Stimulated activated CD4-positive, alpha-beta T cell treated with anti-CD3 and anti-CD28 coated beads, Interleukin-4, amount 100 ng/mL, for 4 hours (primary cell): ENCODE measurements around the gene PRLR.
"Not testable (repeated sequence)": the region's sequence is repeated elsewhere in the genome, so short reads cannot be mapped to it uniquely, and the experiment has no call there.

ENCODE experiments used
- DNase-seq, 2 experiments: peaks; one replicate each; pipeline ENCODE4 v3.0.0-alpha.2; 2020

The PRLR gene

GRCh38 chr5:35066260-35066795 lies 164.0 kb downstream of the PRLR start:
- no peak for DNase-seq

- DNase-seq = no peak
Measured at GRCh38 chr5:35063414-35063813, 166.9 kb downstream of the PRLR start.

GRCh38 chr5:35061211-35061770 lies 169.0 kb downstream of the PRLR start:
- no peak for DNase-seq

GRCh38 chr5:35060236-35060635 lies 170.1 kb downstream of the PRLR start:
- DNase-seq = no peak

- no peak for DNase-seq
Measured at GRCh38 chr5:35059251-35059650, 171.0 kb downstream of the PRLR start.

- DNase-seq = no peak
Measured at GRCh38 chr5:35058374-35058788, 171.9 kb downstream of the PRLR start.

- no peak for DNase-seq
Measured at GRCh38 chr5:35056686-35057085, 173.6 kb downstream of the PRLR start.

- DNase-seq = no peak
Measured at GRCh38 chr5:35052838-35053237, 177.4 kb downstream of the PRLR start.

GRCh38 chr5:35050541-35051126 lies 179.7 kb downstream of the PRLR start:
- no peak for DNase-seq

GRCh38 chr5:35048910-35049309 lies 181.4 kb downstream of the PRLR start:
- no peak for DNase-seq

- no peak for DNase-seq
Measured at GRCh38 chr5:35047785-35048404, 182.4 kb downstream of the PRLR start, which contains the start of gene AGXT2. Gene AGXT2 (minus strand): TSS chr5:35047949. CDS start chr5:35047892, 57 bp downstream.

- DNase-seq = no peak
Measured at GRCh38 chr5:35046774-35047173, 183.5 kb downstream of the PRLR start.

GRCh38 chr5:35045280-35045679 lies 185.0 kb downstream of the PRLR start:
- DNase-seq = no peak

GRCh38 chr5:35044649-35045048 lies 185.6 kb downstream of the PRLR start:
- no peak for DNase-seq

GRCh38 chr5:35042781-35043180 lies 187.5 kb downstream of the PRLR start:
- DNase-seq = no peak

- no peak for DNase-seq
Measured at GRCh38 chr5:35041261-35041660, 189.0 kb downstream of the PRLR start.

- no peak for DNase-seq
Measured at GRCh38 chr5:35038891-35039290, 191.4 kb downstream of the PRLR start.

- DNase-seq = no peak
Measured at GRCh38 chr5:35036536-35036935, 193.8 kb downstream of the PRLR start.

GRCh38 chr5:35035929-35036328 lies 194.4 kb downstream of the PRLR start:
- DNase-seq = not testable (repeated sequence)

GRCh38 chr5:35035271-35035670 lies 195.0 kb downstream of the PRLR start:
- DNase-seq = no peak

GRCh38 chr5:35032356-35032755 lies 197.9 kb downstream of the PRLR start:
- no peak for DNase-seq

- no peak for DNase-seq
Measured at GRCh38 chr5:35031276-35031675, 199.0 kb downstream of the PRLR start.

GRCh38 chr5:35030426-35031100 lies 199.7 kb downstream of the PRLR start:
- DNase-seq = no peak

GRCh38 chr5:35029333-35029732 lies 201.0 kb downstream of the PRLR start:
- DNase-seq = no peak
